MM.1S (cell line): ENCODE data around the gene CLCA2.

Source experiments
- EZH2 ChIP-seq: fragments of 300-600 bp; sonication (generic); optimal IDR thresholded peaks from 2 replicates; pipeline ENCODE3; 2017; ENCODE audit warnings: low read depth, mild to moderate bottlenecking, antibody characterized with exemption, low read length, mixed read lengths
- EZH2phosphoT487 ChIP-seq: fragments of 300-600 bp; sonication (generic); IDR thresholded peaks from 2 replicates; pipeline ENCODE4 v1.6.1; 2018; ENCODE audit warnings: antibody characterized with exemption, low read length
- TF ChIP-seq, protein P1 (sequence below): fragments of 300-600 bp; sonication (generic); IDR thresholded peaks from 2 replicates; pipeline ENCODE4 v1.5.1; 2016; ENCODE audit warnings: antibody characterized with exemption, low read length, mixed read lengths

DNA sequence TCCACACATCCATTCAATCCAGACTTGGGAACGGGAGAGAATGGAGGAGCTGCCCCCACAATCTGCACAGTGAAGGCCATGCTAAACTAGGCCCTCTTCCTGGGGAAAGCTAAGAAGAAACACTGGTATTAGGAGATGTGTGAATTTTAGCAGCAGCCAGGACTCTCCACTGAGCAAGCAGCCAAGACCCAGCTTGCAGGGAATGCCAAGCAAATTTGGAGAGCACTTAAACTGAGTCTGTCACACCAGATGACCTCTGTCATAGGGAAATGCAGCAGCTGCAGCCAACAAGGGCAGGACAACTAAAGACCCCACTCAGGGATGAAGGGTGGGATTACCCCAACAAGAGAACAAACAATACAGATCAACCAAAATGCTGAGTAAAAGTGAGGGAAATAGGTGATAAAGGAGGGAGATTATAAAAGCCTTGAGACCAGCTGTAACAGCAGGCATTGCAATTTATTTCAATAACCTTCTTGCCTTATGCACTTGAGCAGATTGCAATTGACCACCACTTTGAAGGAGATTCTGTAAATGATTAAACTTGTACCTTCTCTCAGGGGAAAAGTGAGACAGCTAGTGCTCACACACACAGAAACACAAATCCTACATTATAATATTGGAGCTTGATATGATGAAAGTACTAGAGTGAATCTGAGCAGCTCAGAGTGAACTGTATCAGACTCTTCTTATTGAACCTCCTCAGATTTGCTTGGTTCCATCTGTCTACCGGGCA is 42.3 kb downstream of the CLCA2 start:
- TF ChIP-seq, protein P1, sequence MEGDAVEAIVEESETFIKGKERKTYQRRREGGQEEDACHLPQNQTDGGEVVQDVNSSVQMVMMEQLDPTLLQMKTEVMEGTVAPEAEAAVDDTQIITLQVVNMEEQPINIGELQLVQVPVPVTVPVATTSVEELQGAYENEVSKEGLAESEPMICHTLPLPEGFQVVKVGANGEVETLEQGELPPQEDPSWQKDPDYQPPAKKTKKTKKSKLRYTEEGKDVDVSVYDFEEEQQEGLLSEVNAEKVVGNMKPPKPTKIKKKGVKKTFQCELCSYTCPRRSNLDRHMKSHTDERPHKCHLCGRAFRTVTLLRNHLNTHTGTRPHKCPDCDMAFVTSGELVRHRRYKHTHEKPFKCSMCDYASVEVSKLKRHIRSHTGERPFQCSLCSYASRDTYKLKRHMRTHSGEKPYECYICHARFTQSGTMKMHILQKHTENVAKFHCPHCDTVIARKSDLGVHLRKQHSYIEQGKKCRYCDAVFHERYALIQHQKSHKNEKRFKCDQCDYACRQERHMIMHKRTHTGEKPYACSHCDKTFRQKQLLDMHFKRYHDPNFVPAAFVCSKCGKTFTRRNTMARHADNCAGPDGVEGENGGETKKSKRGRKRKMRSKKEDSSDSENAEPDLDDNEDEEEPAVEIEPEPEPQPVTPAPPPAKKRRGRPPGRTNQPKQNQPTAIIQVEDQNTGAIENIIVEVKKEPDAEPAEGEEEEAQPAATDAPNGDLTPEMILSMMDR: no peak
- no peak for TF ChIP-seq EZH2phosphoT487
- no peak for TF ChIP-seq EZH2
